Calu3 (cell line): ENCODE results near the gene SIX1. TPM values are rescaled to one million over a fixed set of nuclear protein-coding genes. Genes with fewer than 3 reads are reported as not detected.

Experiments used
- BruUV-seq: library from RNA; stranded (reverse); fragments of 400-500 nt; replicated peaks from 2 replicates; lab custom pipeline; 2021; lab: Mats Ljungman, UMichigan
- CTCF ChIA-PET: fragments of 300-600 bp; sonication (Branson Sonifier 250); formaldehyde crosslinking; loops from one replicate; lab custom pipeline; 2022; ENCODE audit warnings: antibody characterized with exemption; lab: Charles Lee
- DNase-seq: peaks from one replicate; pipeline ENCODE4 v3.0.0; 2022
- H3K27ac Mint-ChIP-seq: one replicate; pipeline ENCODE4 v1.8.0; 2022; ENCODE audit warnings: mixed read lengths; ENCODE audit not compliant: unreplicated experiment
- H3K27me3 Mint-ChIP-seq: one replicate; pipeline ENCODE4 v1.8.0; 2022; ENCODE audit warnings: mixed read lengths; ENCODE audit not compliant: unreplicated experiment
- H3K36me3 Mint-ChIP-seq: one replicate; pipeline ENCODE4 v1.8.0; 2022; ENCODE audit warnings: mild to moderate bottlenecking, moderate library complexity, mixed read lengths; ENCODE audit not compliant: insufficient read depth, unreplicated experiment
- H3K4me1 Mint-ChIP-seq: one replicate; pipeline ENCODE4 v1.8.0; 2022; ENCODE audit warnings: mild to moderate bottlenecking, low read depth, mixed read lengths; ENCODE audit not compliant: unreplicated experiment
- H3K4me3 Mint-ChIP-seq: one replicate; pipeline ENCODE4 v1.8.0; 2022; ENCODE audit warnings: mild to moderate bottlenecking, low read depth, moderate library complexity, mixed read lengths; ENCODE audit not compliant: unreplicated experiment
- H3K9me3 Mint-ChIP-seq: one replicate; pipeline ENCODE4 v1.8.0; 2022; ENCODE audit warnings: low read depth, mixed read lengths; ENCODE audit not compliant: unreplicated experiment
- intact Hi-C: fragments of 100-400 bp; cut with micrococcal nuclease; formaldehyde crosslinking; loops from one replicate; pipeline ENCODE4 v1.10.0; 2022; ENCODE audit not compliant: unreplicated experiment
- total RNA-seq: library from RNA; stranded (reverse); gene quantifications from 2 replicates; pipeline ENCODE4 v1.2.3, GENCODE V29; 2022
- TF ChIP-seq, protein P1 (sequence below): fragments of 200-600 bp; IDR thresholded peaks from one replicate; pipeline ENCODE4 v1.8.0; 2022; ENCODE audit warnings: antibody characterized with exemption; ENCODE audit not compliant: unreplicated experiment

The SIX1 gene
- total RNA-seq, 1 experiment from 2014 or later = 4.6 TPM

DNA sequence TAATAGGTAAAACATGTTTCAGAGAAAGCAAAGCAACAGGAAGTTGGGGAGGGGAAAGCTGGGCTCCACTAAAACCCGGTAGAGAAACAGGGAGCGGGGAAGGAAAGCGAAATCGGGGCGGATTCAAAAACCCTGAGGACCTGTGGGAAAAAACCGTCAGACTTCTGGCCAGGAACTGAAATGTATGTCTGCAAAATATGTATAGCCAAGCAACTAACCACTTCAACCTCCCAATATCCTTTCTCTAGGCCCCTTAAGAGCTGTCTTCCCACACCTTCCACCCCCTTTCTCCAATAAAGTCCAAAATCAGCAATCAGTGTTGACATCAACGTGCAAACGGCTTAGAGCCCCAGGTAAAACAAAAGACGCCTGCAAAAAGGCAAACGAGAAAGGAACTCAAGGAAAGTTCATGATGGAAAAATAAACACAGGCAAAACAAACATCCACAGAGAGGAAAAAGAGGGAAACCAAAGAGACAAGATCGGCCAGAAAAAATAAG is 32.8 kb downstream of the SIX1 start:
- Mint-ChIP-seq H3K27me3 (no peaks in the 10 kb centered on the region), H3K27ac (no peak overlapping the region), H3K36me3 (no peaks in the 10 kb centered on the region), H3K4me1 (peaks cover 15% of the 10 kb centered on the region), H3K4me3 (no peak overlapping the region), H3K9me3 (no peaks in the 10 kb centered on the region)
- TF ChIP-seq, protein P1, sequence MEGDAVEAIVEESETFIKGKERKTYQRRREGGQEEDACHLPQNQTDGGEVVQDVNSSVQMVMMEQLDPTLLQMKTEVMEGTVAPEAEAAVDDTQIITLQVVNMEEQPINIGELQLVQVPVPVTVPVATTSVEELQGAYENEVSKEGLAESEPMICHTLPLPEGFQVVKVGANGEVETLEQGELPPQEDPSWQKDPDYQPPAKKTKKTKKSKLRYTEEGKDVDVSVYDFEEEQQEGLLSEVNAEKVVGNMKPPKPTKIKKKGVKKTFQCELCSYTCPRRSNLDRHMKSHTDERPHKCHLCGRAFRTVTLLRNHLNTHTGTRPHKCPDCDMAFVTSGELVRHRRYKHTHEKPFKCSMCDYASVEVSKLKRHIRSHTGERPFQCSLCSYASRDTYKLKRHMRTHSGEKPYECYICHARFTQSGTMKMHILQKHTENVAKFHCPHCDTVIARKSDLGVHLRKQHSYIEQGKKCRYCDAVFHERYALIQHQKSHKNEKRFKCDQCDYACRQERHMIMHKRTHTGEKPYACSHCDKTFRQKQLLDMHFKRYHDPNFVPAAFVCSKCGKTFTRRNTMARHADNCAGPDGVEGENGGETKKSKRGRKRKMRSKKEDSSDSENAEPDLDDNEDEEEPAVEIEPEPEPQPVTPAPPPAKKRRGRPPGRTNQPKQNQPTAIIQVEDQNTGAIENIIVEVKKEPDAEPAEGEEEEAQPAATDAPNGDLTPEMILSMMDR = no peak
- DNase-seq = no peak
- CTCF ChIA-PET = no interaction called here
- intact Hi-C loops = no loop called here
- no TSS peak for BruUV-seq

DNA sequence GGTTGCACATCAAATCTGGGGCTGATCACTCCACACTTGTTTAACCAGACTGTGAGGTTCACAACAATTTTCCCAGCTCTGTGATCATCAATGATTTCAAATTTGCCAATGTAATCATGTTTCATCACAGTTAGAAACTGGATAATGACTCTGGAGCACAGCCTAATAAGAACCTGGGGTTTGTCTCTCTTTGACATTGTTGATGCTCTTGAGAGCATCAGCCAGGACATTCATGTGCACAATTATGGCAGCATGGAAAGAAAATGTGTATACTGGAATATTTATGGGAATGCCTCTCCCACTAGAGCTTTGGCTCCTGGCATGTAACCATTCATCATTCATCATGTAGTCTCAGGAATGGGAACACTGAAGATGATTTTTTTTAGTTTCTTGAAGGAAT is 47.0 kb downstream of the SIX1 start:
- no peak overlapping the region for H3K27ac Mint-ChIP-seq
- BruUV-seq = no TSS peak

DNA sequence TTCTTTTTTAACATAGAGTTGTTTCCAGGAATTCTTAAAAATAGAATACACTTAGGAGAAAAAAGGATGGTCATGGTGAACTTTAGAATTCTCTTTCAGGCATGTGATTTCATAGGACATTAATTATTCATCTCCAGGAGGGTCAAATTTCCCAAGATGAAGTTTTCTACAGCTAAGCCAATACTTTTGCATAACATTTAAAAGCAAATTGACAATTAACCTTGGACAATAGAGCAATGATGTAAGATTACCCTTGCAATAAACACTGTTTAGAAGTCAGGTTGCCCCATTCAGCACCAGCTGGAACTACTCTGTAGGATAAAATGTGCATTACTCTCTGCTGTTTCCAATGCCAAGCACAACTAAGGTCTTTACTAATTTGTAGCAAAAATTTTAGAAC is 49.5 kb downstream of the SIX1 start:
- intact Hi-C loops = no loop called here
- no peak overlapping the region for H3K27ac Mint-ChIP-seq
- H3K27me3 Mint-ChIP-seq = peaks cover 14% of the 10 kb centered on the region
- no TSS peak for BruUV-seq
- no peaks in the 10 kb centered on the region for H3K36me3 Mint-ChIP-seq
- no peak overlapping the region for H3K4me3 Mint-ChIP-seq
- CTCF ChIA-PET = no interaction called here
- DNase-seq = no peak
- no peaks in the 10 kb centered on the region for H3K9me3 Mint-ChIP-seq
- no peaks in the 10 kb centered on the region for H3K4me1 Mint-ChIP-seq
- TF ChIP-seq, protein P1 = no peak

More for the DNA sequence above, 47.0 kb downstream of the SIX1 start:
- H3K36me3 Mint-ChIP-seq = no peaks in the 10 kb centered on the region
- H3K4me1 Mint-ChIP-seq = no peaks in the 10 kb centered on the region
- H3K9me3 Mint-ChIP-seq = no peaks in the 10 kb centered on the region
- H3K4me3 Mint-ChIP-seq = no peak overlapping the region
- TF ChIP-seq, protein P1 = no peak
- intact Hi-C loops = no loop called here
- peaks cover 14% of the 10 kb centered on the region for H3K27me3 Mint-ChIP-seq
- CTCF ChIA-PET = no interaction called here
- no peak for DNase-seq

DNA sequence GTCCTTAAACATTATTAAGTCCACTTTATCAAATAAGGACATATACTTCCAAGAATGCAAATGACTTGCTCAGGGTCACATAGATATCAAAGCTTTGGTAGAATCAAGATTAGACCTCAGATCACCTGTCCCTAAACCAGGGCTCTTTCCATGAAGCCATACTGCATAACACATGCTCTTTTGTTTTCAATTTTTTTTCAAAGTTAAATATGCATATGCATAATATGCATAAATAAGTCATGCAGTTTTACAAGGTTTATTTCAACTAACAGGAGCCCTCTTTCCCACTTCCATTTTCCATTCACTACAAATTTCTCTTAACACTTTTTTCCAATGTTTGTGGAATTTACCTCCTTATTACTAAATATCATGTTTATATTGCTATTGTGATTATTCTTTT is 53.1 kb downstream of the SIX1 start:
- DNase-seq = no peak
- TF ChIP-seq, protein P1 = no peak
- no peaks in the 10 kb centered on the region for H3K4me1 Mint-ChIP-seq
- no peak overlapping the region for H3K27ac Mint-ChIP-seq
- BruUV-seq = no TSS peak
- no peaks in the 10 kb centered on the region for H3K36me3 Mint-ChIP-seq
- H3K27me3 Mint-ChIP-seq = no peaks in the 10 kb centered on the region
- no peaks in the 10 kb centered on the region for H3K9me3 Mint-ChIP-seq
- H3K4me3 Mint-ChIP-seq = no peak overlapping the region
- intact Hi-C loops = no loop called here
- CTCF ChIA-PET = no interaction called here
